ENCODE data around the gene FBLN2. TPM values are rescaled to one million over a fixed set of nuclear protein-coding genes. Genes with fewer than 3 reads are reported as not detected.

Gene FBLN2
- total RNA-seq, 1 donor from 2014 or later, result 1.3 TPM

GRCh38 chr3:13514639-13515435 is 34.1 kb upstream of the FBLN2 start:
- Mint-ChIP-seq H3K27ac (no peak overlapping the region), H3K36me3 (ENCODE audit: low read depth) (no peaks in the 10 kb centered on the region), H3K27me3 (peaks cover 3% of the 10 kb centered on the region), H3K4me1 (no peaks in the 10 kb centered on the region), H3K4me3 (no peak overlapping the region), H3K9me3 (no peaks in the 10 kb centered on the region)
- ChIA-PET CTCF (interaction anchor here (1.5 to 2.8 kb wide), 2 partner anchors 18 to 133 kb away, joined by 3 to 8 read pairs; no protein-coding TSS in a partner anchor), POLR2A (no interaction called here)
- DNase-seq (no peak), ATAC-seq (ENCODE audit: low read depth) (no peak)
- intact Hi-C loops (cut with micrococcal nuclease), result no loop called here
- TF ChIP-seq, protein P1, sequence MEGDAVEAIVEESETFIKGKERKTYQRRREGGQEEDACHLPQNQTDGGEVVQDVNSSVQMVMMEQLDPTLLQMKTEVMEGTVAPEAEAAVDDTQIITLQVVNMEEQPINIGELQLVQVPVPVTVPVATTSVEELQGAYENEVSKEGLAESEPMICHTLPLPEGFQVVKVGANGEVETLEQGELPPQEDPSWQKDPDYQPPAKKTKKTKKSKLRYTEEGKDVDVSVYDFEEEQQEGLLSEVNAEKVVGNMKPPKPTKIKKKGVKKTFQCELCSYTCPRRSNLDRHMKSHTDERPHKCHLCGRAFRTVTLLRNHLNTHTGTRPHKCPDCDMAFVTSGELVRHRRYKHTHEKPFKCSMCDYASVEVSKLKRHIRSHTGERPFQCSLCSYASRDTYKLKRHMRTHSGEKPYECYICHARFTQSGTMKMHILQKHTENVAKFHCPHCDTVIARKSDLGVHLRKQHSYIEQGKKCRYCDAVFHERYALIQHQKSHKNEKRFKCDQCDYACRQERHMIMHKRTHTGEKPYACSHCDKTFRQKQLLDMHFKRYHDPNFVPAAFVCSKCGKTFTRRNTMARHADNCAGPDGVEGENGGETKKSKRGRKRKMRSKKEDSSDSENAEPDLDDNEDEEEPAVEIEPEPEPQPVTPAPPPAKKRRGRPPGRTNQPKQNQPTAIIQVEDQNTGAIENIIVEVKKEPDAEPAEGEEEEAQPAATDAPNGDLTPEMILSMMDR (IDR thresholded peaks at IDR 0.05), result no peak

GRCh38 chr3:13515786-13516759 is 32.9 kb upstream of the FBLN2 start:
- no peak overlapping the region for H3K27ac Mint-ChIP-seq

GRCh38 chr3:13516760-13517135 is 32.2 kb upstream of the FBLN2 start:
- no peak for ATAC-seq (ENCODE audit: low read depth)
- Mint-ChIP-seq H3K4me1 (no peaks in the 10 kb centered on the region), H3K36me3 (ENCODE audit: low read depth) (no peaks in the 10 kb centered on the region), H3K4me3 (no peak overlapping the region), H3K27me3 (peaks cover 6% of the 10 kb centered on the region), H3K27ac (no peak overlapping the region), H3K9me3 (peaks cover 6% of the 10 kb centered on the region)
- ChIA-PET POLR2A (no interaction called here), CTCF (interaction anchor here (2.8 kb wide), 1 partner anchor 20 kb away, joined by 8 read pairs; no protein-coding TSS in a partner anchor)
- TF ChIP-seq, protein P1 (IDR thresholded peaks at IDR 0.05), result no peak
- no peak for DNase-seq
- intact Hi-C loops (cut with micrococcal nuclease), result no loop called here

More at GRCh38 chr3:13515786-13516759, 32.9 kb upstream of the FBLN2 start:
- ChIA-PET CTCF (interaction anchor here (2.8 kb wide), 1 partner anchor 20 kb away, joined by 8 read pairs; no protein-coding TSS in a partner anchor), POLR2A (no interaction called here)
- H3K4me1 Mint-ChIP-seq, result no peaks in the 10 kb centered on the region
- ATAC-seq (ENCODE audit: low read depth), result no peak
- H3K4me3 Mint-ChIP-seq, result no peak overlapping the region
- DNase-seq, result no peak
- no peaks in the 10 kb centered on the region for H3K36me3 Mint-ChIP-seq (ENCODE audit: low read depth)
- H3K9me3 Mint-ChIP-seq, result no peaks in the 10 kb centered on the region
- peaks cover 6% of the 10 kb centered on the region for H3K27me3 Mint-ChIP-seq
- TF ChIP-seq, protein P1 (IDR thresholded peaks at IDR 0.05), result no peak
- intact Hi-C loops (cut with micrococcal nuclease), result no loop called here

DNA sequence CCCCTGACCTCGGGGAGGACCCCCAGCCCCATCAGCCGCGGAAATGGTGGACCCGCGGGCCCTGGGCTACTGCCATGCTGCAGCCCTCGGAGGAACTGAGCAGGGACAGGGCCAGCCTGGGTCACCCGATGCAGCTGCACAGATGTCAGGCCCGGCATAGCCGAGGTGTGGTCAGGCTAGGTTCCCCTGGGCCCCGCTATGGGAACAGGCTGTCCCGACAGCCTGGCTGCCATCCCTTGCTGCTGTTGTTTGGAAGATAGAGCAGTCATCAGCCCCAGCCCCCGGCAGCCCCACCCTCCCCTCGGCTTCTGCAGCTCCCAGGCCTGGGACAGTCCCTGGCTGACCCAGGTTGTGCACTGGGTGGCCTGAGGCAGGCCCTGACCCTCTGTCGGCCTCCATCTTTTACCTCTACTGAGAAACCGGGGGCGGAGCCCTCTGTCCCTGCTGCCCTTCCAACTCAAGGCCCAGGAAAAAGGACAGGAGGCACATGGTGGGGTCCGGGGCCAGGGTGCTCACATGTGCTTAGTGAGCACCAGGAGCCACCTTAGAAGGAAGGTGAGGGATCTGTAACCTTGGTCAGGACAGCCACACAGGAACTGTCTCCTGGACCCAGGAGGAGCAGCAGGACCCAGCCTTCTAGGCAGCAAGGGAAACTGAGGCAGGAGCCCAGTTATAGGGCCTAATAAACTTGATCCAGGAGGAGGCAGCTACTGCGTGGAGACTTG is 31.5 kb upstream of the FBLN2 start:
- intact Hi-C loops (cut with micrococcal nuclease), result no loop called here
- Mint-ChIP-seq H3K27me3 (peaks cover 6% of the 10 kb centered on the region), H3K36me3 (ENCODE audit: low read depth) (no peaks in the 10 kb centered on the region), H3K9me3 (peaks cover 8% of the 10 kb centered on the region), H3K4me3 (no peak overlapping the region), H3K27ac (no peak overlapping the region), H3K4me1 (no peaks in the 10 kb centered on the region)
- DNase-seq (no peak), ATAC-seq (ENCODE audit: low read depth) (no peak)
- POLR2A ChIA-PET, result no interaction called here
- TF ChIP-seq, protein P1 (IDR thresholded peaks at IDR 0.05), result no peak
- CTCF ChIA-PET, result no interaction called here
